Thymus (tissue), 11 donors: ENCODE results near the gene HPRT1. TPM values are rescaled to one million over a fixed set of nuclear protein-coding genes. Genes with fewer than 3 reads are reported as not detected.

Experiments
- DNase-seq, 9 donors: peaks; one replicate each; pipeline ENCODE4 v3.0.0-alpha.2; 2013; ENCODE audit warnings: low spot score in 9 of 9, low read depth in 6 of 9, missing footprints in 1 of 9
- H3K27ac ChIP-seq, 2 donors: one replicate each; pipeline ENCODE4 v1.5.1; 2013; ENCODE audit warnings: control low read depth in 1 of 2, low read depth in 1 of 2, low read length in 1 of 2, mild to moderate bottlenecking in 1 of 2, moderate library complexity in 1 of 2
- H3K27me3 ChIP-seq, 2 donors: one replicate each; pipeline ENCODE4 v1.5.1; 2013; ENCODE audit warnings: low read length in 1 of 2; ENCODE audit not compliant: control insufficient read depth in 2 of 2, insufficient read depth in 1 of 2
- H3K36me3 ChIP-seq, 2 donors: one replicate each; pipeline ENCODE4 v1.5.1; 2013; ENCODE audit warnings: low read length in 1 of 2, mild to moderate bottlenecking in 1 of 2, moderate library complexity in 1 of 2; ENCODE audit not compliant: control insufficient read depth in 2 of 2, insufficient read depth in 2 of 2
- H3K4me1 ChIP-seq, 2 donors: one replicate each; pipeline ENCODE4 v1.5.1; 2013; ENCODE audit warnings: low read length in 2 of 2; ENCODE audit not compliant: control insufficient read depth in 2 of 2, insufficient read depth in 2 of 2
- H3K4me3 ChIP-seq, 2 donors: one replicate each; pipeline ENCODE4 v1.5.1; 2013; ENCODE audit warnings: low read length in 2 of 2, control low read depth in 1 of 2, mild to moderate bottlenecking in 1 of 2
- H3K9me3 ChIP-seq, 2 donors: one replicate each; pipeline ENCODE4 v1.5.1; 2013; ENCODE audit warnings: low read length in 1 of 2, mild to moderate bottlenecking in 1 of 2; ENCODE audit not compliant: control insufficient read depth in 2 of 2, insufficient read depth in 1 of 2
- WGBS: extraction: QIAGEN DNeasy Blood & Tissue Kit; methylation state at CpG from one replicate; pipeline ENCODE4 v1.1.7; 2013; 5-methylcytosine and 5-hydroxymethylcytosine counted together
- polyA plus RNA-seq: library from polyadenylated mRNA; stranded (reverse); fragments of 200-250 nt; gene quantifications from one replicate; pipeline ENCODE4 v1.2.3, GENCODE V29; 2013
- total RNA-seq: library from RNA; stranded (reverse); fragments of 120-200 nt; gene quantifications from one replicate; pipeline ENCODE4 v1.2.4, GENCODE V29; 2013
- donor health status: healthy.

The HPRT1 gene
- total and polyA plus RNA-seq, 2 donors: 23.3 to 60.8 TPM

GRCh38 chrX:134443020-134443419 lies 16.9 kb upstream of the HPRT1 start:
- Histone ChIP-seq H3K9me3 (no peaks in the 10 kb centered on the region), H3K4me3 (no peak overlapping the region), H3K36me3 (no peaks in the 10 kb centered on the region), H3K27ac (no peak overlapping the region), H3K4me1 (no peaks in the 10 kb centered on the region), H3K27me3 (no peaks in the 10 kb centered on the region)
- peak in 3 of 9 donors; percentile 0 to 12 (median 4) for DNase-seq
- WGBS: 91% methylated on average over 2 of the region's 2 CpGs

- no peak for DNase-seq
- Histone ChIP-seq H3K9me3 (no peaks in the 10 kb centered on the region), H3K27ac (no peak overlapping the region), H3K4me3 (no peak overlapping the region), H3K4me1 (no peaks in the 10 kb centered on the region), H3K27me3 (no peaks in the 10 kb centered on the region), H3K36me3 (no peaks in the 10 kb centered on the region)
- 98% methylated on average over 2 of the region's 2 CpGs for WGBS
Observed at GRCh38 chrX:134443461-134443860, 16.5 kb upstream of the HPRT1 start.

- DNase-seq: no peak
- Histone ChIP-seq H3K27ac (no peak overlapping the region), H3K4me3 (no peak overlapping the region), H3K36me3 (no peaks in the 10 kb centered on the region), H3K27me3 (no peaks in the 10 kb centered on the region), H3K9me3 (no peaks in the 10 kb centered on the region), H3K4me1 (no peaks in the 10 kb centered on the region)
- 94% methylated on average over 3 of the region's 3 CpGs for WGBS
Observed at GRCh38 chrX:134444681-134445080, 15.3 kb upstream of the HPRT1 start.

- no peaks in the 10 kb centered on the region for H3K36me3 ChIP-seq
- DNase-seq: no peak
- H3K9me3 ChIP-seq: no peaks in the 10 kb centered on the region
- H3K4me3 ChIP-seq: no peak overlapping the region
- no peaks in the 10 kb centered on the region for H3K4me1 ChIP-seq
- H3K27ac ChIP-seq: no peak overlapping the region
- WGBS: 97% methylated on average over 6 of the region's 6 CpGs
- no peaks in the 10 kb centered on the region for H3K27me3 ChIP-seq
Observed at GRCh38 chrX:134452596-134452995, 7.4 kb upstream of the HPRT1 start.

GRCh38 chrX:134453631-134454030 lies 6.3 kb upstream of the HPRT1 start:
- Histone ChIP-seq H3K9me3 (no peaks in the 10 kb centered on the region), H3K27me3 (no peaks in the 10 kb centered on the region), H3K4me3 (no peak overlapping the region), H3K4me1 (no peaks in the 10 kb centered on the region), H3K27ac (no peak overlapping the region), H3K36me3 (no peaks in the 10 kb centered on the region)
- no peak for DNase-seq
- WGBS: 95% methylated on average over 6 of the region's 6 CpGs

GRCh38 chrX:134454506-134454905 lies 5.5 kb upstream of the HPRT1 start:
- H3K36me3 ChIP-seq: no peaks in the 10 kb centered on the region
- no peak overlapping the region for H3K27ac ChIP-seq
- H3K4me1 ChIP-seq: peaks cover 0 to under 1% of the 10 kb centered on the region in 2 donors
- H3K27me3 ChIP-seq: no peaks in the 10 kb centered on the region
- H3K4me3 ChIP-seq: no peak overlapping the region
- DNase-seq: no peak
- H3K9me3 ChIP-seq: no peaks in the 10 kb centered on the region
- WGBS: 95% methylated on average over 7 of the region's 7 CpGs

GRCh38 chrX:134457708-134458107 lies 2.3 kb upstream of the HPRT1 start:
- 96% methylated on average over 5 of the region's 5 CpGs for WGBS

GRCh38 chrX:134459683-134460004 lies 321 bp upstream of the HPRT1 start:
- Histone ChIP-seq H3K9me3 (no peaks in the 10 kb centered on the region), H3K27ac (peak overlapping the region in 1 of 2 donors; percentile 26), H3K36me3 (no peaks in the 10 kb centered on the region), H3K4me3 (peak overlapping the region; percentile 56 to 73), H3K4me1 (peaks cover 0 to 9% of the 10 kb centered on the region in 2 donors), H3K27me3 (no peaks in the 10 kb centered on the region)
- 6% methylated on average over 12 of the region's 12 CpGs for WGBS
- peak in 3 of 9 donors; percentile 6 to 22 (median 12) for DNase-seq

More at GRCh38 chrX:134457708-134458107, 2.3 kb upstream of the HPRT1 start:
- Histone ChIP-seq H3K9me3 (no peaks in the 10 kb centered on the region), H3K36me3 (no peaks in the 10 kb centered on the region), H3K27me3 (no peaks in the 10 kb centered on the region), H3K4me1 (peaks cover 0 to 9% of the 10 kb centered on the region in 2 donors), H3K4me3 (no peak overlapping the region), H3K27ac (no peak overlapping the region)
- DNase-seq: no peak

- Histone ChIP-seq H3K27me3 (no peaks in the 10 kb centered on the region), H3K9me3 (no peaks in the 10 kb centered on the region), H3K4me1 (peaks cover 0 to 9% of the 10 kb centered on the region in 2 donors), H3K4me3 (peak overlapping the region; percentile 61 to 73), H3K36me3 (no peaks in the 10 kb centered on the region), H3K27ac (no peak overlapping the region)
- WGBS: 6% methylated on average over 9 of the region's 9 CpGs
- DNase-seq: peak in 3 of 9 donors; percentile 7 to 37 (median 15)
Observed at GRCh38 chrX:134460862-134461220, 876 bp downstream of the HPRT1 start.

- peaks cover 0 to 9% of the 10 kb centered on the region in 2 donors for H3K4me1 ChIP-seq
- no peaks in the 10 kb centered on the region for H3K36me3 ChIP-seq
- DNase-seq: no peak
- no peak overlapping the region for H3K27ac ChIP-seq
- H3K4me3 ChIP-seq: peak overlapping the region in 1 of 2 donors; percentile 61
- H3K9me3 ChIP-seq: no peaks in the 10 kb centered on the region
- H3K27me3 ChIP-seq: no peaks in the 10 kb centered on the region
- WGBS: 96% methylated on average over 3 of the region's 3 CpGs
Observed at GRCh38 chrX:134461437-134461836, 1.5 kb downstream of the HPRT1 start.
